GM18867 (cell line): ENCODE data around the gene AGPAT2.

Experiments
- ATAC-seq: cut with Tn5 transposase; IDR thresholded peaks from one replicate; pipeline ENCODE4 v1.9.1; 2021; ENCODE audit warnings: mild to moderate bottlenecking, moderate library complexity; ENCODE audit not compliant: unreplicated experiment

Gene AGPAT2

GRCh38 chr9:136690104-136690805, 3.0 kb upstream of the AGPAT2 start:
- ATAC-seq = no peak

GRCh38 chr9:136689108-136689460, 1.8 kb upstream of the AGPAT2 start:
- no peak for ATAC-seq

GRCh38 chr9:136688274-136689107, 1.2 kb upstream of the AGPAT2 start:
- no peak for ATAC-seq

DNA sequence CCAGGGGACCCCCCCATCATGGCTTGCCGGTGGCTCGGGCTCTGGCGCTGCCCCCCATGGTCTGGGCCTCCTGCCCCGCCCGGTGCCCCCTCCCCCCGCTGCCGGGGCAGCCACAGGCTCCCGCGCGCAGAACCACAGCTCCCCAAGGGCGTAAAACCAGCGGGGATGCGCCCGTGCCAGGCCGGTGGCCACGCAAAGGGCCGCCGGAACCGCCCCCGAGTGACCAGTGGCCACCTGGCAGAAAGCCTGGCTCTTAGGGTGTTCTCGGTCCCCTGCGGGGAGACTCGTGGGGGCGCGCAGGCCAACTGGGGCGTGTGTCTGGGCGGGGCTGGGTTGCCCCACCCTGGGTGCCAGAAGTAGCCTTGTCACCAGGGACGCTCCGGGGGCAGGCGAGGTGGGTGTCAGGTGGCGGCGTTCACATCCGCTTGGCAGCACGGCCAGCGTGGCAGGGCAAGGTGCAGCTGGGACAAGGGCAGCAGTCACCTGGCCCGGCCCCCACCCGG, 515 bp upstream of the AGPAT2 start:
- no peak for ATAC-seq

- no peak for ATAC-seq
Measured at GRCh38 chr9:136686534-136686793, 793 bp downstream of the AGPAT2 start.

GRCh38 chr9:136685790-136686533, 1.3 kb downstream of the AGPAT2 start:
- no peak for ATAC-seq

GRCh38 chr9:136685216-136685615, 2.0 kb downstream of the AGPAT2 start:
- no peak for ATAC-seq

DNA sequence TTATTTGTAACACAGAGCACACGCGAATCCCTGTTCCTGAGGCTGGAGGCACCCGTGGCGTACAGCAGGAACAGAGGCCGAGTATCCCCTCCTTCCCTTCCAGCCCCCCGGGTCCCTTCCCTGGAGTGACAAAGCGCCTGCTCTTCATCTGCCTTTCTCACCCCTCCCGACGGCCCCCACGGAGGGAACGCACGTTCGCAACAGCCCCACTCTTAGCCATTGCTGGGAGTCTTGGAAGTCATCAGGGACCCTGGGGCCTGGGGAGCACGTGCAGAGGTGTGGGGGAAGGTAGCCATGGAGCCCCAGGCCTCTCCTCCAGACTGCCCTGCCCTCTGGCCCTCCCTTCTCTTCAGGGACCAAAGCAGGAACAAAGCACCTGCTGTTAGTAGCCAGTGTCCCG, 2.5 kb downstream of the AGPAT2 start:
- no peak for ATAC-seq

DNA sequence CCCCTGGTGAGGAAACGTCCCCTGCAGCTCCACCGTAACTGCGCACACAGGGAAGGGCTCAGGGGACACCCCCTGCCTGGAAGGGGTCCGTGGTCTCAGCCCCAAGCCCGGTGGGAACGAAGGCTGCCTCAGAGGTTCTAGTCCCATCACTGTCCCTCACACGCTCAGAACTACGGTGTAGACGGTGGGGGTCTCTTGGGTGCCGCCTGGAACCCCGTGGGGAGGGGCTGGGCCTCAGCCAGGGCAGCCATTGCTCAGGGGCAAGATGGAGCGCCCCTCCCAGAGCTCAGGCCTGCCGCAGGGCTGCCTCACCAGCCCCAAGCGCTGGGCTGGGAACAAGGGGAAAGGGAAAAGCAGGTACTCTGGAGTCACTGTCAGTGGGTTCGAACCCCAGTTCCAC, 2.9 kb downstream of the AGPAT2 start:
- ATAC-seq = no peak

DNA sequence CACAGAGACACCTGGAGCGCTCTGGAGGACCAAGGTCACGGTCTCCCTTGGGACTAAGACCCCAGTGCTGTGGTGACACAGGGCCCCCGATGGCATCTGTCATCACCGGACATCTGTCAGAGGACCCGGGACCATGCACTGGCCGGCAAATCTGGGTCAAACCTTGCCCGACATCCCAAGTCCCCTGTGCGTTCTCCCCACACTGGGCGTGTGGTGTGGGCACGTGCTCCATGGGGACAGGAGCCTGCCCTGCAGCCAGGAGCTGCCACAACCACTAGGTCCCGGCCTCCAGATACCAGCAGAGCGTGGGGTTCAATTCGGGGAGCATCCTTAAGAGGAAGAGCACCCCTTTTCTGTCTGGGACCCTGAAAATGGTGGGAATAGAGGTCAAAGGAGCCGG, 3.5 kb downstream of the AGPAT2 start:
- ATAC-seq = no peak

GRCh38 chr9:136683173-136683745, 4.0 kb downstream of the AGPAT2 start:
- no peak for ATAC-seq

DNA sequence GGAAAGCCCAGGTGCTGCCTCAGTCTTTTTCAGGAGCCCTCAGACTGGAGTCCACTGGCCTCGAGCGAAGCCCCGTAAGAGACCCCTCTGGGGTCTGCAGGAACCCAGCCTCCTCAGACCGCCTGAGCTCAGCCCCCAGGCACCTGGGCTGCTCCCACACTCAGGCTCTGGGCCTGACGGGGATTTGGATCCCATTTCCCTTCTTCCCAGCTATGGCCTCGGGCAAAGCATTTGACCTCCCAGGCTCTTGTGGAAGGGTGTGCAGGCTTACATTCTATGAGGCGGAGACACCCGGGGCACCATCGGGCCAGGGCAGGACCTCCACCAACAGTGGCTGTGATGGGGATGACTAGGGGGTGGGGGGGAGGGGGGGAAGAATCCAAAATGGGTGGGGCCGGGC, 4.5 kb downstream of the AGPAT2 start:
- ATAC-seq = no peak

- ATAC-seq = no peak
Measured at GRCh38 chr9:136681945-136682699, 5.1 kb downstream of the AGPAT2 start.

DNA sequence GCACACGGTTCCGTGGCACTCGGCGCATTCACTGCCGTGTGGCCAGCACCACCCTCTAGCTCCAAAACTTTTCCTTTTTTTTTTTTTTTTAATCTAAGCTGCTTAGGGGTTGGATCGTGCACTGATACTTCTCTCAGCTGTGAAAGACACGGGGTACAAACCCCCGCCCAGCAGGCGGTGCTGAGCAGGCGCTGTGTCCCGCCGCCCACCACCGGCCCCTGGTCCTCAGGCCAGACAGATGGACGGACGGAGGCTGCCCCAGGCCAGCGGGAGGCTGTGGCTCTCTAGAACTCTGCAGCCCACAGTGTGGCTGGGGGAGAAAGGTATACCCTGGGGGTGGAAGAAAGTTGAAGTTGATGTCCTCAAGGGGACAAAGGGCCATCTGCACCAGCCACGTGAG, 6.2 kb downstream of the AGPAT2 start:
- no peak for ATAC-seq

- ATAC-seq = no peak
Measured at GRCh38 chr9:136679431-136679941, 7.8 kb downstream of the AGPAT2 start.

GRCh38 chr9:136678624-136679023, 8.6 kb downstream of the AGPAT2 start:
- ATAC-seq = no peak

DNA sequence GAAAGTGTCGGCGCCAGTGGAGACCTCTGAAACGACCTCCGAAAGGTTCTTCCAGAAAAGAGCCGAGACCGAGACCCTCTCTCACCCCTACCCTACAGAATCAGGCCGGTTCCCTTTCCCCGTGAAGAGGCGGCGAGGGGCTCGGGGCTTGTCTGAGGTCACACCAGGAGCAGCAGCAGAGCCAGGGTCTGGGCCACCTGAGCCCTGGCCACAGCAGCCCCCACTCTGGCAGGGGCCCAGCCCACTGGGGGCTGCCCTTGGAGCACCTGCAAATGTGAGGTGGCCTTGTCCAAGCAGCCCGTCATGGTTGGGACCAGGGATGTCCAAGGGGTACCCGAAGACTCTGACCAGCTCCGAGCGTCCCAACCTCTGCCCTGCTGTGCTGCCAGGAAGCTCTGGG, 9.2 kb downstream of the AGPAT2 start:
- no peak for ATAC-seq

DNA sequence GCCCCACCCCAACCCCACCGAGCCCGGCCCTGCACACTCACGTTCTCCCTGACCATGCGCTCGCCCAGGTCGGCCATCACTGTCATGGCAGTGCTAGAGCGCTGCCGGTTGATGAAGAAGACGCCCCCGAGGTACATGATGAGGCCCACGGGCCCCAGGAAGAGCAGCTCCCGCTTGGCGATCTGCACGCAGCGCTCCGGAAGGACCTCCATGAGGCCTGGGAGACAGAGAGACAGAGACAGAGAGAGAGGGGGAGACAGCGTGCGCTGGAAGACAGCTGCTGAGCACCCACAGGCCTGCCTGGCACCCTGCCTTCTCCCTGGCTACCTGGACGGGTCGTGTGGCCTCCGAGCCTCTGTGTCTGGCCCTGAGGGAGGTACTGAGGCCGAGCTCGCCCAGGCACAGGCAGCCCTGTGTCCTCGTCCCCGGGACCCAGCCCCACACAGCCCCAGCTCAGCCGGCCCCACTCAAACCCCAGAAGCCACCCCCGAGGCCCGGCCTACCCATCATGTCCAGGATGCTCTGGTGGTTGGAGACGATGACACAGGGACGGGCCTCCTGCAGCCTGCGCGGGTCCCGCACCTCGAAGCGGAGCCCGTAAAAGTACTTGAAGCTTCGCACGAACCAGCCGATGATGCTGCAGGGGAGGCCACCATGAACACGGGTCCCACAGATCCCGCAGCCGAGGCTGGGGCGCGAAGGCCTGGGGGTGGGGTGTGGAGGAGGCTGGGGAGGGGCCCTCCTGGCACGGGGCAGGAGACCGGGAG, 10.2 kb downstream of the AGPAT2 start:
- ATAC-seq = no peak

- no peak for ATAC-seq
Measured at GRCh38 chr9:136676297-136676794, 10.9 kb downstream of the AGPAT2 start.
